ENCODE results near the gene PTPRM.

The PTPRM gene

GRCh38 chr18:7677424-7677823 is 110.3 kb downstream of the PTPRM start:
- no peak for DNase-seq

GRCh38 chr18:7678389-7678788 is 111.3 kb downstream of the PTPRM start:
- DNase-seq, result no peak

- DNase-seq, result no peak
These were observed 111.7 kb downstream of the PTPRM start for GRCh38 chr18:7678801-7679200.

- no peak for DNase-seq
These were observed 114.2 kb downstream of the PTPRM start for GRCh38 chr18:7681298-7681697.

GRCh38 chr18:7682321-7682720 is 115.2 kb downstream of the PTPRM start:
- no peak for DNase-seq

GRCh38 chr18:7683753-7684152 is 116.6 kb downstream of the PTPRM start:
- no peak for DNase-seq

- DNase-seq, result no peak
These were observed 117.2 kb downstream of the PTPRM start for GRCh38 chr18:7684357-7684756.

- no peak for DNase-seq
These were observed 117.8 kb downstream of the PTPRM start for GRCh38 chr18:7684966-7685365.

GRCh38 chr18:7686278-7686677 is 119.2 kb downstream of the PTPRM start:
- DNase-seq, result no peak

- no peak for DNase-seq
These were observed 121.5 kb downstream of the PTPRM start for GRCh38 chr18:7688580-7688979.

- DNase-seq, result no peak
These were observed 124.1 kb downstream of the PTPRM start for GRCh38 chr18:7691206-7691605.

GRCh38 chr18:7696780-7697179 is 129.7 kb downstream of the PTPRM start:
- no peak for DNase-seq

GRCh38 chr18:7697306-7697705 is 130.2 kb downstream of the PTPRM start:
- DNase-seq, result no peak

- no peak for DNase-seq
These were observed 144.4 kb downstream of the PTPRM start for GRCh38 chr18:7711495-7711894.

- no peak for DNase-seq
These were observed 153.3 kb downstream of the PTPRM start for GRCh38 chr18:7720395-7720794.

- DNase-seq, result no peak
These were observed 154.4 kb downstream of the PTPRM start for GRCh38 chr18:7721532-7721931.

GRCh38 chr18:7722955-7723354 is 155.8 kb downstream of the PTPRM start:
- no peak for DNase-seq

GRCh38 chr18:7723558-7723957 is 156.4 kb downstream of the PTPRM start:
- no peak for DNase-seq

GRCh38 chr18:7725473-7725872 is 158.4 kb downstream of the PTPRM start:
- no peak for DNase-seq

GRCh38 chr18:7725897-7726296 is 158.8 kb downstream of the PTPRM start:
- DNase-seq, result no peak

- no peak for DNase-seq
These were observed 159.4 kb downstream of the PTPRM start for GRCh38 chr18:7726522-7726921.

- no peak for DNase-seq
These were observed 160.4 kb downstream of the PTPRM start for GRCh38 chr18:7727361-7728076.

GRCh38 chr18:7728297-7728696 is 161.2 kb downstream of the PTPRM start:
- no peak for DNase-seq

GRCh38 chr18:7729868-7730267 is 162.8 kb downstream of the PTPRM start:
- no peak for DNase-seq

GRCh38 chr18:7730682-7731081 is 163.6 kb downstream of the PTPRM start:
- DNase-seq, result no peak
